GM12878 (cell line): ENCODE results near the gene OTUB2. TPM values are rescaled to one million over a fixed set of nuclear protein-coding genes. Genes with fewer than 3 reads are reported as not detected.

Source experiments
- ATAC-seq: fragments of 200-7000 bp; cut with Tn5 transposase; 3 replicates; pipeline ENCODE4 v1.9.1; 2020; ENCODE audit warnings: mild to moderate bottlenecking, moderate library complexity
- BruUV-seq: library from RNA; stranded (reverse); fragments of 400-500 nt; replicated peaks from 2 replicates; lab custom pipeline; 2021; lab: Mats Ljungman, UMichigan
- CTCF ChIA-PET: fragments of 300-600 bp; sonication (Branson Sonifier 250); formaldehyde crosslinking; extraction: SDS; loops from one replicate; lab custom pipeline; 2021; ENCODE audit warnings: inconsistent platforms; lab: Yijun Ruan, JAX
- POLR2A ChIA-PET: fragments of 350-600 bp; formaldehyde crosslinking; extraction: SDS; loops from one replicate; lab custom pipeline; 2021; ENCODE audit warnings: inconsistent platforms; lab: Charles Lee
- RAD21 ChIA-PET: fragments of 300-600 bp; sonication (Branson Sonifier 250); formaldehyde crosslinking; loops from one replicate; lab custom pipeline; 2023; ENCODE audit warnings: antibody characterized with exemption; ENCODE audit not compliant: unreplicated experiment; lab: Charles Lee
- SMC1A ChIA-PET: fragments of 300-600 bp; sonication (Branson Sonifier 250); formaldehyde crosslinking; loops from one replicate; lab custom pipeline; 2023; ENCODE audit not compliant: unreplicated experiment, uncharacterized antibody; lab: Charles Lee
- DNase-seq: peaks from one replicate; pipeline ENCODE4 v3.0.0-alpha.2; 2011; ENCODE audit warnings: low read depth, low spot score
- FAIRE-seq: peaks from 3 replicates; lab custom pipeline; 2011; peaks lifted over from hg19 to GRCh38; lab: Jason Lieb, UNC
- H2AFZ ChIP-seq: 2 replicates; pipeline ENCODE4 v1.6.0; 2011; ENCODE audit warnings: low read depth, low read length, control low read depth; ENCODE audit not compliant: control insufficient read depth
- H3K27ac ChIP-seq: 2 replicates; pipeline ENCODE4 v1.5.1; 2011; ENCODE audit warnings: control low read depth; ENCODE audit not compliant: control insufficient read depth, insufficient read depth
- H3K27me3 ChIP-seq, 2 experiments: replicated peaks in 1 of 2; 2 replicates each; pipeline versions ENCODE4 v1.6.0 to v1.6.1; 2011; ENCODE audit warnings: low read length in 1 of 2; ENCODE audit not compliant: control insufficient read depth in 2 of 2, insufficient read depth in 2 of 2
- H3K36me3 ChIP-seq, 2 experiments: 2 replicates each; pipeline ENCODE4 v1.5.1; 2011; ENCODE audit warnings: low read length in 1 of 2; ENCODE audit not compliant: control insufficient read depth in 2 of 2, insufficient read depth in 2 of 2
- H3K4me1 ChIP-seq: 2 replicates; pipeline ENCODE4 v1.6.1; 2011; ENCODE audit warnings: mild to moderate bottlenecking, low read length, moderate library complexity, mixed read lengths; ENCODE audit not compliant: control insufficient read depth, insufficient read depth
- H3K4me2 ChIP-seq: 2 replicates; pipeline ENCODE4 v1.6.0; 2011; ENCODE audit warnings: control low read depth; ENCODE audit not compliant: control insufficient read depth, insufficient read depth
- H3K4me3 ChIP-seq: fragments of 200-600 bp; sonication (generic); 2 replicates; pipeline ENCODE4 v1.5.1; 2016
- H3K79me2 ChIP-seq: 2 replicates; pipeline ENCODE4 v1.6.0; 2011; ENCODE audit warnings: low read length; ENCODE audit not compliant: control insufficient read depth, insufficient read depth
- H3K9ac ChIP-seq: 2 replicates; pipeline ENCODE4 v1.8.0; 2011; ENCODE audit warnings: low read length, control low read depth, mixed read lengths; ENCODE audit not compliant: control insufficient read depth, insufficient read depth
- H3K9me3 ChIP-seq: replicated peaks from 3 replicates; pipeline ENCODE4 v1.5.1; 2011; ENCODE audit warnings: mild to moderate bottlenecking, low read length; ENCODE audit not compliant: control insufficient read depth, insufficient read depth
- H4K20me1 ChIP-seq: 2 replicates; pipeline ENCODE4 v1.6.0; 2011; ENCODE audit not compliant: control insufficient read depth, insufficient read depth
- ATF7 ChIP-seq: fragments of 450-650 bp; IDR thresholded peaks from 2 replicates; pipeline ENCODE4 v1.6.1; 2016; ENCODE audit warnings: low read depth, mild to moderate bottlenecking
- BRCA1 ChIP-seq: IDR thresholded peaks from 2 replicates; pipeline ENCODE4 v1.6.1; 2011; ENCODE audit warnings: low read depth, low read length, improper control_type of control experiment
- CBX3 ChIP-seq: fragments of 200-600 bp; sonication (generic); IDR thresholded peaks from 2 replicates; pipeline ENCODE4 v1.6.1; 2016; ENCODE audit warnings: low read depth, borderline replicate concordance
- EP300 ChIP-seq, 2 experiments: fragments of 150-350 bp in 1 of 2; IDR thresholded peaks; 2 replicates each; pipeline ENCODE4 v1.6.1; 2011 to 2012; ENCODE audit warnings: low read depth in 2 of 2, low read length in 2 of 2, borderline replicate concordance in 1 of 2, improper control_type of control experiment in 1 of 2, inconsistent platforms in 1 of 2; ENCODE audit not compliant: control insufficient read depth in 1 of 2
- FOS ChIP-seq: IDR thresholded peaks from 3 replicates; pipeline ENCODE4 v1.6.1; 2011; ENCODE audit warnings: borderline replicate concordance; ENCODE audit not compliant: insufficient read length; ENCODE audit errors: extremely low read depth
- GABPA ChIP-seq: IDR thresholded peaks from 2 replicates; pipeline ENCODE4 v1.6.1; 2014; ENCODE audit warnings: antibody characterized with exemption, low read depth, mild to moderate bottlenecking, inconsistent platforms
- HCFC1 ChIP-seq: fragments of 150-350 bp; IDR thresholded peaks from 2 replicates; pipeline ENCODE4 v1.6.1; 2014; ENCODE audit warnings: low read length
- HDGF ChIP-seq: fragments of 450-650 bp; IDR thresholded peaks from 2 replicates; pipeline ENCODE4 v1.6.1; 2016; ENCODE audit warnings: antibody characterized with exemption
- JUND ChIP-seq: IDR thresholded peaks from 2 replicates; pipeline ENCODE4 v1.6.1; 2012; ENCODE audit warnings: low read depth, mild to moderate bottlenecking, low read length, improper control_type of control experiment, moderate library complexity
- MXI1 ChIP-seq: fragments of 150-350 bp; IDR thresholded peaks from 2 replicates; pipeline ENCODE4 v1.6.1; 2011; ENCODE audit warnings: low read depth, mild to moderate bottlenecking, inconsistent platforms, low read length, improper control_type of control experiment
- MYC ChIP-seq: IDR thresholded peaks from 2 replicates; pipeline ENCODE4 v1.6.1; 2011; ENCODE audit warnings: mild to moderate bottlenecking, low read length, moderate library complexity, inconsistent platforms; ENCODE audit not compliant: insufficient read depth, insufficient replicate concordance, insufficient read length, severe bottlenecking
- POLR2AphosphoS2 ChIP-seq: IDR thresholded peaks from 2 replicates; pipeline ENCODE4 v1.6.1; 2011; ENCODE audit warnings: low read depth, mild to moderate bottlenecking, low read length, improper control_type of control experiment, moderate library complexity
- RBBP5 ChIP-seq: fragments of 200-600 bp; sonication (generic); conservative IDR thresholded peaks from 2 replicates; pipeline ENCODE4 v1.6.1; 2016
- RFX5 ChIP-seq: IDR thresholded peaks from 2 replicates; pipeline ENCODE4 v1.6.1; 2011; ENCODE audit warnings: low read depth, low read length, improper control_type of control experiment
- SMAD5 ChIP-seq: IDR thresholded peaks from 2 replicates; pipeline ENCODE4 v1.6.1; 2016; ENCODE audit warnings: antibody characterized with exemption, low read depth
- TCF3 ChIP-seq: IDR thresholded peaks from 2 replicates; pipeline ENCODE4 v1.6.1; 2012; ENCODE audit warnings: low read depth, mild to moderate bottlenecking, low read length, borderline replicate concordance; ENCODE audit not compliant: insufficient read depth
- YY1 ChIP-seq: IDR thresholded peaks from 2 replicates; pipeline ENCODE4 v1.6.1; 2011; ENCODE audit warnings: low read depth, mild to moderate bottlenecking, low read length
- ZNF24 ChIP-seq: fragments of 450-650 bp; IDR thresholded peaks from 2 replicates; pipeline ENCODE4 v1.6.1; 2017; ENCODE audit warnings: antibody characterized with exemption, mild to moderate bottlenecking
- WGBS: methylation state at CpG from one replicate; pipeline ENCODE4 v1.1.6; 2016; ENCODE audit warnings: low lambda C conversion rate; ENCODE audit not compliant: insufficient replicate concordance, insufficient coverage; ENCODE audit errors: missing lambda C conversion rate; 5-methylcytosine and 5-hydroxymethylcytosine counted together
- in situ Hi-C: fragments of 300-500 bp; cut with MboI; formaldehyde crosslinking; loops from 9 replicates; pipeline ENCODE4 v1.14.3; 2018; ENCODE audit warnings: mixed read lengths
- intact Hi-C: fragments of 100-400 bp; cut with micrococcal nuclease; formaldehyde crosslinking; loops from one replicate; pipeline ENCODE4 v1.14.2; 2022; ENCODE audit not compliant: unreplicated experiment
- polyA plus RNA-seq, 11 experiments: library from polyadenylated mRNA; depleted of rRNA in 4 of 11; unstranded in 6 of 11; stranded (reverse) in 5 of 11; fragments of >200 nt; fragmentation: Nextera tagmentation in 4 of 11; fragmentation: Illumina TruSeq in 1 of 11; extraction: Ambion mirVana in 4 of 11; extraction: Trizol in 1 of 11; gene quantifications; 1 replicate in 1 of 11; 2 replicates in 10 of 11; pipeline versions ENCODE4 v1.2.1 to v1.2.3, GENCODE V29; 2011 to 2016; ENCODE audit warnings: inconsistent platforms in 2 of 11, missing spikeins in 2 of 11, low read depth in 1 of 11
- total RNA-seq, 4 experiments: library from RNA; depleted of rRNA in 3 of 4; stranded (reverse); fragments of >200 nt in 3 of 4; fragmentation: Illumina TruSeq in 1 of 4; extraction: Trizol in 1 of 4; gene quantifications; 2 replicates each; pipeline versions ENCODE4 v1.2.1 to v1.2.3, GENCODE V29; 2013 to 2021
- TF ChIP-seq, protein P1 (sequence below): IDR thresholded peaks from 2 replicates; pipeline ENCODE4 v1.6.1; 2012; ENCODE audit warnings: mild to moderate bottlenecking, low read depth, low read length
- TF ChIP-seq, protein P2 (sequence below): fragments of 450-650 bp; IDR thresholded peaks from 2 replicates; pipeline ENCODE4 v1.6.1; 2014; ENCODE audit warnings: mild to moderate bottlenecking

Gene OTUB2
- total and polyA plus RNA-seq, 10 of the 15 experiments (the other 5 are each of a cell fraction or from before 2014, with no cell fraction given) = 0.05 to 0.82 (median 0.43) TPM

DNA sequence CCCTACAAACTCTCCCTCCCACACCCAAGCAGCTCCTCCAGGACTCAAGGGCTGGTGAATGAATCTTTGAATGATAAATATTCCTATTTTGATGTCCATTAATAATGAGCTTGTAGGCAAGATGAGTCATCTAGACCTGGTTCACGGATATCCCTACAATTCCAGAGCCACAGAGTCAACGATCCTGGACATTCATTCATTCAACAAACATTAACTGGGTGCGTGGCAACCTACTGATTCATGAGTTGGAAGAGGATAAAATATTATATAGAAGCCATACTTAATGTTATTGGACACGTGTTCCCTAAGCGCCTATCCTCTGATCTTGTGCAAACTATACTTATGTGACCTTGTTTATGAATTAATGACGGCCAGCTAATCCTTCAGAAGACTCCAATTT, 420 bp upstream of the OTUB2 start:
- Histone ChIP-seq H3K4me1 (peaks cover 10% of the 10 kb centered on the region), H3K9me3 (no peaks in the 10 kb centered on the region), H3K36me3 (no peaks in the 10 kb centered on the region), H3K79me2 (no peaks in the 10 kb centered on the region), H3K9ac (no peak overlapping the region), H3K27ac (no peak overlapping the region), H4K20me1 (no peaks in the 10 kb centered on the region), H3K4me2 (peak overlapping the region; percentile 60; the same call in 1 of the 2 replicates), H3K4me3 (no peak overlapping the region), H3K27me3 (no peaks in the 10 kb centered on the region), H2AFZ (peak overlapping the region; percentile 7; the same call in 1 of the 2 replicates)
- SMC1A ChIA-PET = interaction anchor here (0.6 to 1.1 kb wide), 5 partner anchors 10 to 88 kb away, joined by 3 to 10 read pairs (median 3); no protein-coding TSS in a partner anchor
- 63% methylated on average over 6 of the region's 6 CpGs for WGBS
- POLR2A ChIA-PET = interaction anchor here (1.0 to 1.2 kb wide), 3 partner anchors 9 to 48 kb away, joined by 3 to 4 read pairs (median 3); no protein-coding TSS in a partner anchor
- TF ChIP-seq TCF3 (no peak), EP300 (IDR thresholded peaks at IDR 0.05; ENCODE audit: borderline replicate concordance in 1 of 2, control insufficient read depth in 1 of 2, low read depth in 2 of 2, low read length in 2 of 2) (no peak), YY1 (no peak), BRCA1 (no peak), GABPA (no peak), SMAD5 (no peak), ATF7 (no peak), POLR2AphosphoS2 (no peak), MYC (no peak), MXI1 (no peak), CBX3 (no peak), FOS (no peak), ZNF24 (no peak), JUND (no peak), HCFC1 (no peak), RFX5 (no peak), HDGF (no peak), RBBP5 (no peak)
- TF ChIP-seq, protein P1, sequence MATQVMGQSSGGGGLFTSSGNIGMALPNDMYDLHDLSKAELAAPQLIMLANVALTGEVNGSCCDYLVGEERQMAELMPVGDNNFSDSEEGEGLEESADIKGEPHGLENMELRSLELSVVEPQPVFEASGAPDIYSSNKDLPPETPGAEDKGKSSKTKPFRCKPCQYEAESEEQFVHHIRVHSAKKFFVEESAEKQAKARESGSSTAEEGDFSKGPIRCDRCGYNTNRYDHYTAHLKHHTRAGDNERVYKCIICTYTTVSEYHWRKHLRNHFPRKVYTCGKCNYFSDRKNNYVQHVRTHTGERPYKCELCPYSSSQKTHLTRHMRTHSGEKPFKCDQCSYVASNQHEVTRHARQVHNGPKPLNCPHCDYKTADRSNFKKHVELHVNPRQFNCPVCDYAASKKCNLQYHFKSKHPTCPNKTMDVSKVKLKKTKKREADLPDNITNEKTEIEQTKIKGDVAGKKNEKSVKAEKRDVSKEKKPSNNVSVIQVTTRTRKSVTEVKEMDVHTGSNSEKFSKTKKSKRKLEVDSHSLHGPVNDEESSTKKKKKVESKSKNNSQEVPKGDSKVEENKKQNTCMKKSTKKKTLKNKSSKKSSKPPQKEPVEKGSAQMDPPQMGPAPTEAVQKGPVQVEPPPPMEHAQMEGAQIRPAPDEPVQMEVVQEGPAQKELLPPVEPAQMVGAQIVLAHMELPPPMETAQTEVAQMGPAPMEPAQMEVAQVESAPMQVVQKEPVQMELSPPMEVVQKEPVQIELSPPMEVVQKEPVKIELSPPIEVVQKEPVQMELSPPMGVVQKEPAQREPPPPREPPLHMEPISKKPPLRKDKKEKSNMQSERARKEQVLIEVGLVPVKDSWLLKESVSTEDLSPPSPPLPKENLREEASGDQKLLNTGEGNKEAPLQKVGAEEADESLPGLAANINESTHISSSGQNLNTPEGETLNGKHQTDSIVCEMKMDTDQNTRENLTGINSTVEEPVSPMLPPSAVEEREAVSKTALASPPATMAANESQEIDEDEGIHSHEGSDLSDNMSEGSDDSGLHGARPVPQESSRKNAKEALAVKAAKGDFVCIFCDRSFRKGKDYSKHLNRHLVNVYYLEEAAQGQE = no peak
- TF ChIP-seq, protein P2, sequence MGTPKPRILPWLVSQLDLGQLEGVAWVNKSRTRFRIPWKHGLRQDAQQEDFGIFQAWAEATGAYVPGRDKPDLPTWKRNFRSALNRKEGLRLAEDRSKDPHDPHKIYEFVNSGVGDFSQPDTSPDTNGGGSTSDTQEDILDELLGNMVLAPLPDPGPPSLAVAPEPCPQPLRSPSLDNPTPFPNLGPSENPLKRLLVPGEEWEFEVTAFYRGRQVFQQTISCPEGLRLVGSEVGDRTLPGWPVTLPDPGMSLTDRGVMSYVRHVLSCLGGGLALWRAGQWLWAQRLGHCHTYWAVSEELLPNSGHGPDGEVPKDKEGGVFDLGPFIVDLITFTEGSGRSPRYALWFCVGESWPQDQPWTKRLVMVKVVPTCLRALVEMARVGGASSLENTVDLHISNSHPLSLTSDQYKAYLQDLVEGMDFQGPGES = no peak
- FAIRE-seq (peak; percentile 13), ATAC-seq (no peak), DNase-seq (no peak)
- RAD21 ChIA-PET = interaction anchor here (0.9 to 1.4 kb wide), 4 partner anchors 10 to 86 kb away, joined by 3 to 11 read pairs (median 4); no protein-coding TSS in a partner anchor
- BruUV-seq = no TSS peak
- CTCF ChIA-PET = interaction anchor here (0.9 to 6.8 kb wide), 5 partner anchors 10 to 154 kb away, joined by 3 to 27 read pairs (median 3); no protein-coding TSS in a partner anchor
- in situ Hi-C loops (no loop called here), intact Hi-C loops (no loop called here)
